HG03520 (cell line): Measurements from ENCODE around the gene FAM83G.
"Not testable (repeated sequence)": the region's sequence is repeated elsewhere in the genome, so short reads cannot be mapped to it uniquely, and the experiment has no call there.

Experiments used
- ATAC-seq: cut with Tn5 transposase; IDR thresholded peaks from one replicate; pipeline ENCODE4 v1.9.1; 2021; ENCODE audit warnings: mild to moderate bottlenecking, moderate library complexity; ENCODE audit not compliant: unreplicated experiment

FAM83G gene, protein sequence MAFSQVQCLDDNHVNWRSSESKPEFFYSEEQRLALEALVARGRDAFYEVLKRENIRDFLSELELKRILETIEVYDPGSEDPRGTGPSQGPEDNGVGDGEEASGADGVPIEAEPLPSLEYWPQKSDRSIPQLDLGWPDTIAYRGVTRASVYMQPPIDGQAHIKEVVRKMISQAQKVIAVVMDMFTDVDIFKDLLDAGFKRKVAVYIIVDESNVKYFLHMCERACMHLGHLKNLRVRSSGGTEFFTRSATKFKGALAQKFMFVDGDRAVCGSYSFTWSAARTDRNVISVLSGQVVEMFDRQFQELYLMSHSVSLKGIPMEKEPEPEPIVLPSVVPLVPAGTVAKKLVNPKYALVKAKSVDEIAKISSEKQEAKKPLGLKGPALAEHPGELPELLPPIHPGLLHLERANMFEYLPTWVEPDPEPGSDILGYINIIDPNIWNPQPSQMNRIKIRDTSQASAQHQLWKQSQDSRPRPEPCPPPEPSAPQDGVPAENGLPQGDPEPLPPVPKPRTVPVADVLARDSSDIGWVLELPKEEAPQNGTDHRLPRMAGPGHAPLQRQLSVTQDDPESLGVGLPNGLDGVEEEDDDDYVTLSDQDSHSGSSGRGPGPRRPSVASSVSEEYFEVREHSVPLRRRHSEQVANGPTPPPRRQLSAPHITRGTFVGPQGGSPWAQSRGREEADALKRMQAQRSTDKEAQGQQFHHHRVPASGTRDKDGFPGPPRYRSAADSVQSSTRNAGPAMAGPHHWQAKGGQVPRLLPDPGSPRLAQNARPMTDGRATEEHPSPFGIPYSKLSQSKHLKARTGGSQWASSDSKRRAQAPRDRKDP

GRCh38 chr17:19004421-19005136 lies at the start of gene FAM83G:
FAM83G (minus strand) TSS chr17:19004764; CDS start chr17:19004041, 723 bp downstream.
- no peak for ATAC-seq

- not testable (repeated sequence) for ATAC-seq
Measured at GRCh38 chr17:19048826-19049225, 44.3 kb upstream of the FAM83G start.

GRCh38 chr17:19047510-19047909 lies 42.9 kb upstream of the FAM83G start:
- not testable (repeated sequence) for ATAC-seq

- not testable (repeated sequence) for ATAC-seq
Measured at GRCh38 chr17:19046782-19047375, 42.3 kb upstream of the FAM83G start, which contains the start of gene GRAP. GRAP (minus strand) TSS chr17:19046957; CDS start chr17:19046926, 31 bp downstream.

DNA sequence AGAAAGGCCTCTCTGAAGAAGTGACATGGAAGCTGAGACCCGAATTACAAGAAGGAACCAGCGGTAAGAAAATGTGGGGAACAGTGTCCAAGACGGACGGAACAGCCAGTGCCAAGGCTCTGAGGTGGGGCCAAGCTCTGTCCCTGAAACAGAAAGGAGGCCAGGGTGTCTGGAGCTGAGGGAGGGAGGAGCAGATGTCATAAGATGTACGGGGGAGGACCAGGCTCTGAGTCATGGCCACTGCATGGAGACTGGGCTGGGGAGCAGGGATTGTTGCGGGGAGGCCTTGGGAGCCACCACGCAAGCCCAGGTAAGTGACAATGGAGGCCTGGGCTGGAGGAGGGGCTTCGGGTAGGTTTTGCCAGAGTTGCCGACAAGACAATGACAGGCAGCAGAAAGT lies 40.1 kb upstream of the FAM83G start:
- not testable (repeated sequence) for ATAC-seq

DNA sequence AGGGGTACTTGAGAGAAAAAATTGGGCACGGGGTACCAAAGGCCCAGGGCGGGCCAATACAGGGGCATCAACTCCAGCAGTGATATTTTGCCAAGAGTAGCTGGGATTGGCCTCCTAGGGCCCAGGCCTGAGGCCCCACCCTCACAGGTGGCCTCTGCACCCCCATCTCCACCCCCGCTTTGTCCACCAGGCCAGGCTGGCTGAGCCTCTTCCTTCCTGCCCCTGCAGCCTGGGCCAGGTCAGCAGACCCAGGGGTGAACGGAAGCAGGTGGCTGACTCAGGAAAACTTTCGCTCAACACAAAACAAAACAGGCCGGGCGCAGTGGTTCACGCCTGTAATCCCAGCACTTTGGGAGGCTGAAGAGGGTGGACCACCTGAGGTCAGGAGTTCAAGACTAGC lies 38.5 kb upstream of the FAM83G start:
- not testable (repeated sequence) for ATAC-seq

DNA sequence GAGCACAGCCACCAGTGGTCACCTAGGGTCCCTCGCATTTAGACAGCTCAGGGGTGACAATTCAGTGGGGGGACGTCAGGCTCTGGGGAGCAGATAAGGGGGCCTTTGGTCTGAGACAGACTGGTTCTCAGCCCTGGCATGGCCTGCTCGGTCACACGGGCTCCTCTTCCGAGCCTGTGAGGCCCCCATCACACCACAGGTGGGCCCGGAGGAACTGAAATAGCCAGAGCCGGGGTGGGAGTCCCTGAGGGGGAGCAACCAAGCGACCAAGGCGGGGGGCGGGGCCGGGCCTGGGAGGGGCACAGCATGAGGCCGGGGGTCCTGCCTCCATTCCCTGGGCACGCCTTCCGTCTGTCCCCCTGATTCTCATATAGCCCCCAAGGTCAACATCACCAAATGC lies 37.8 kb upstream of the FAM83G start:
- not testable (repeated sequence) for ATAC-seq

GRCh38 chr17:19041871-19042270 lies 37.3 kb upstream of the FAM83G start:
- not testable (repeated sequence) for ATAC-seq

DNA sequence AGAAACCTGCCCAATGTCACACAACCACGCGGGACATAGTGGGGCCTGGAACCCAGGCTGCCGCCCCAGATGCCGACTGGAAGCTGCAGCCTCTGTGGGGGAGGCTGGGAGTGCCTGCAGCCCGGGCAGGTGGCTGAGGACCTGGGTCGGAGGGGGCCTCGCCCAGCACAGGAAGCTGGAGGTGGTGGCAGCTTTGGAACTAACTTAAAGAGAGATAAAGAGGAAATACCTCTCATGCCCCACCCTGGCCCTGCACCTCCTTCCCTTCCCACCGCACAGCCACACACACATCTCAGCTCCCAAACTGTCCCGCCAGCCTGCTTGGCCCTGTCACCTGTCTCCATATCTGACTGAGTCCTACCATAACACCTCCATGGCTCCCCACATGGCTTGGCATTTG lies 35.8 kb upstream of the FAM83G start:
- not testable (repeated sequence) for ATAC-seq

DNA sequence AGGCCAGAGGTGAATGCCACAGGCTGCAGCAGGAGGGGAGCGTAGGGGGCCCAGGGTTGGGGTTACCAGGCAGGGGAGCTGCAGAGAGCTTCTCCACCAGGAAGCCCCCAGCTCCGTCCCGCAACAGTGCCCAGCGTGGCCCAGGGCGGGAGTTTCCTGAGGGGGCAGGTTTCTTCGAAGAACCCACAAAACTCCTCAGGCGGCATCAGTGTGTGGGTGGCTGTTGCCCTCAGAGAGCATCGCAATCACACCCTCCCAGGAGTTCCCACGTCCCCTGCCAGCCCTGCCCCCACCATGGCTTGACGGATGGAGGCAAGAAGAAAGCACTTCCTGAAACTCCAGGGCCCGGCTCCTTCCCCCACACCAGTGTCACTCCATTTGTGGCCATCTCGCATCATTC lies 34.2 kb upstream of the FAM83G start:
- ATAC-seq: not testable (repeated sequence)

- not testable (repeated sequence) for ATAC-seq
Measured at GRCh38 chr17:19038007-19038406, 33.4 kb upstream of the FAM83G start.

DNA sequence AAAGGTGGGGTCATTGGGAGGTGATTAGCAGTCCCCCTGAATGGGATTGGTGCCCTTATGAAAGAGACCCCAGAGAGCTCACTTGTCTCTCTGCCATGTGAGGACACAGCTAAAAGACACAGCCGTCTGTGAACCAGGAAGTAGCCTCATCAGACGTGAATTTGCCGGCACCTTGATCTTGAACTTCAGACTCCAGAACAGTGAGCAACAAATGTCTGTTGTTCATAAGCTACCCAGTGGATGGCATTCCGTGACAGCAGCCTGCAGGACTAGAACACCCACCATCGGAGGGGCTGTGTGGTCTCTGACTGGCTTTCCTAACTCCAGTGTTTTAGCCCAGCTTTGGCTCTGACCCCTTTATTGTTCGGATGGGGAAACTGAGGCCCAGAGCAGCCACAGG lies 33.0 kb upstream of the FAM83G start:
- not testable (repeated sequence) for ATAC-seq

GRCh38 chr17:19036186-19036585 lies 31.6 kb upstream of the FAM83G start:
- not testable (repeated sequence) for ATAC-seq

DNA sequence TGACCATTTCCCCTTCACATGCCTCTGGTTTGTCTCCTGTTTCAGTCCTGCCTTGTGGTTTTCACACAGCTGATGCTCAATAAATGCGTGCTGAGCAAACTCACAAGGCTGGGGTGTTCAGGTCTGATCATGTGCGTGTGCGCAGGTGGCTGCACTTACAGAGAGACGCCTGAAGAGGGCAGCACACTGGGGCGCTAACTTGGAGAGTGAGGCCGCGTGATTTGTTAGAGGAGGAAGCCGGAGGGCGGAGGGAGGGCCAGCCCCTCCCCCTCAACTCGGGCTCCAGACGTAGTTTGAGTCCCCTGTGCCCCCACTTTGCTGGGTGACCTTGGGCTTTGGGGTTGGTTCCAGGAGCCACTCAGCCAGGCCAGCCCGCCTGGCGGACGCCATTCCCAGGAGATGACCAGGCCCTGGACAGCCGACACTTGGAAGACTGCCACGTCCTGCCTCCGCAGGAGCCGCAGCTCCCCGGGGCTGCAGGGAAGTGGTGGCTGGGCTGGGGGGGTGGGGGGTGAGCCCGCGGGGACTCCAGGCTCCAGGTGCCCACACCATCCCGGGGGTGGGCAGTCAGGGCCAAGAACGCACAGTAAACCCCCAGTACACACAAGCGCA lies 27.9 kb upstream of the FAM83G start:
- peak; percentile 42 for ATAC-seq

GRCh38 chr17:19031729-19032128 lies 27.2 kb upstream of the FAM83G start:
- ATAC-seq: peak; percentile 40

DNA sequence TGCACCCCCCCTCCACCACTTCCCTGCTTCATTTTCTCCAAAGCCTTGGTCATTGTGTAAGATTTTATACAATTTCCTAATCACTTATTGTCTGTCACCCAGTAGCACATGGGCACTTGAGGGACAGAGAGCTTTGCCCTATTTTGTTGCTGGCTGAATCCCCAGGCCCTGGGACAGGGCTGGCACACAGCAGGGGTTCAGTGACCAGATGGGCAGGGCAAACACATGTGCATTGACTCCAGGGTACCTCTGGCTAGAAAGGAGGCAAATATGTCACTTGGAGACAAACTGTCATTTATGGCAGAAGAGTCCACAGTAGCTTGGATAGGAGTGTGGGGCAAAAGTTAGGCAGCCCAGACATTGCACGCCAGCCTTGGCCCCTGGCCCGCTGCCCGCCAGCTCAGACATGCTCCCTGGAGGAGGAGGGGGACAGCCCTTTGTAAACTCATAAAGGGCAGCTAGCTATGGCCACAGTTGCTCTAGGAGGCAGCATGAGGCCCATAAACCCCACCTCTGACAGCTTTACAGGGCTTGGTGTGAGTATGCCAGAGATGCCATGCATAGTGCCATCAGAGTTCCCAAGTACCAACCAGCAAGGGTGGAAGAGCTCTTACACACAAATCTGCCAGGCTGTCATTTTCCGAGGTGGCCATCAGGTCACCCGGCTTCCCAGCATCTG lies 26.3 kb upstream of the FAM83G start:
- ATAC-seq: not testable (repeated sequence)

GRCh38 chr17:19029740-19030139 lies 25.2 kb upstream of the FAM83G start:
- not testable (repeated sequence) for ATAC-seq

- ATAC-seq: not testable (repeated sequence)
Measured at GRCh38 chr17:19028671-19029070, 24.1 kb upstream of the FAM83G start.
